Measurements from ENCODE around the gene ROR1. TPM values are rescaled to one million over a fixed set of nuclear protein-coding genes. Genes with fewer than 3 reads are reported as not detected.
A peak's percentile ranks its signal among the peaks of the same experiment; 100 is the strongest.

ROR1 gene
- total and polyA plus RNA-seq, 2 of the 4 experiments (the other 2 are of a cell fraction) = 4.4 to 10.0 TPM

DNA sequence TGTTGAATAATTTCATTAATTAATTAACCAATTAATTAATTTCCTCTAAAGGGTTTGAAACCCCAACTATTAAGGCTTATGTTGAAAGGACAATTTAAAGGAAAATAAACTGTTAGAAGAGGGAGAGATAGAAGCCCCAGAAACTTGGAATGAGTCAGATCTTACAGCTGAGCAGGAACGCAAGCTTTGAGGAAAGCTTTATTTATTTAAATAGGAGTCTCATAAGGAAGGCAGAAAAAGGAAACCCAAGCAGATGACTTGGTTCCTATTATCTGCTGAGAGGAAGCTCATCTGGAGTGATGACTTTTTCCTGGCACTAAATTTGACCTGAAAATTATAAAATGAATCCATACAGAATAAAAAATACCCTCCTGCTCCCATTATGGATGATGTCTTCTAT is 105.1 kb downstream of the ROR1 start:
- Histone ChIP-seq H3K9ac (ENCODE audit: low read depth, low read length) (no peak overlapping the region), H2BK5ac (ENCODE audit: low read depth, low read length, poor library complexity, severe bottlenecking) (peak overlapping the region; percentile 30), H3K27me3 (ENCODE audit: control insufficient read depth, insufficient read depth, low read length) (no peaks in the 10 kb centered on the region), H4K20me1 (ENCODE audit: insufficient read depth, low read length) (no peaks in the 10 kb centered on the region), H3K14ac (replicated peaks; ENCODE audit: low read depth, low read length) (0 out of 2 replicates have a peak overlapping the region, but pooled peaks have one; percentile 27), H3K36me3 (ENCODE audit: control insufficient read depth, insufficient read depth, low read length) (no peaks in the 10 kb centered on the region), H2AK5ac (ENCODE audit: low read depth, low read length) (no peak overlapping the region), H3K18ac (ENCODE audit: low read depth, low read length) (peak overlapping the region; percentile 37; the same call in 1 of the 2 replicates), H3K27ac (ENCODE audit: insufficient read depth, low read length) (peak overlapping the region; percentile 11; the same call in 1 of the 2 replicates), H3K9me3 (ENCODE audit: control insufficient read depth, insufficient read depth, low read length) (no peaks in the 10 kb centered on the region), H2BK120ac (ENCODE audit: low read depth, low read length) (peak overlapping the region; percentile 67; the same call in 1 of the 2 replicates), H3K4ac (ENCODE audit: low read depth, low read length) (peak overlapping the region; percentile 58), H3K9me1 (ENCODE audit: insufficient read depth, low read length) (peaks cover 8% of the 10 kb centered on the region), H4K91ac (ENCODE audit: insufficient read depth, low read depth, low read length) (no peak overlapping the region), H2AK9ac (replicated peaks; ENCODE audit: low read depth, low read length, poor library complexity) (no peak overlapping the region), H4K5ac (ENCODE audit: low read depth, low read length) (no peak overlapping the region), H3K4me3 (ENCODE audit: insufficient read depth, low read depth, low read length) (no peak overlapping the region), H2BK15ac (ENCODE audit: low read depth, low read length) (no peak overlapping the region), H3K79me1 (ENCODE audit: low read depth in 1 of 2, low read length in 2 of 2) (peaks cover 0 to 7% of the 10 kb centered on the region in 2 experiments; a peak in 1 of 4 replicates), H2BK20ac (ENCODE audit: low read depth, low read length) (peak overlapping the region; percentile 43; the same call in 1 of the 2 replicates), H2AFZ (replicated peaks; ENCODE audit: low read length, poor library complexity) (no peak overlapping the region), H3K23ac (ENCODE audit: low read depth, low read length) (no peak overlapping the region), H3K4me2 (ENCODE audit: low read depth, low read length) (peak overlapping the region; percentile 46), H3K56ac (ENCODE audit: extremely low read depth, insufficient read depth, low read length) (no peak overlapping the region), H3K4me1 (ENCODE audit: control insufficient read depth, insufficient read depth, low read length) (peaks cover 22% of the 10 kb centered on the region), H4K8ac (ENCODE audit: low read depth in 2 of 2, low read length in 2 of 2) (no peak overlapping the region)
- ATAC-seq (ENCODE audit: low read depth) (peak; percentile 84), DNase-seq (peak; percentile 83)
- dilution Hi-C loops (cut with HindIII; ENCODE audit: low sequenced_read_pairs, unreplicated experiment) (no loop called here), in situ Hi-C loops (cut with MboI; ENCODE audit: low sequenced_read_pairs) (no loop called here), intact Hi-C loops (cut with micrococcal nuclease) (no loop called here)
- ChIA-PET CTCF (no interaction called here), POLR2A (ENCODE audit: unreplicated experiment) (interaction anchor here (0.5 kb wide), 1 partner anchor 14 kb away, joined by 11 read pairs; no protein-coding TSS in a partner anchor)
- WGBS, 2 experiments (ENCODE audit: extremely low coverage in 2 of 2, insufficient read length in 1 of 2) = no CpG with 5 or more reads among the region's 1 CpG
- BruUV-seq (replicated peaks) = no TSS peak
- TF ChIP-seq CEBPB (IDR thresholded peaks at IDR 0.05; ENCODE audit: low read depth, low read length) = no peak
- TF ChIP-seq POLR2A (IDR thresholded peaks at IDR 0.05; ENCODE audit: low read depth, low read length) = no peak
- TF ChIP-seq RAD21 (IDR thresholded peaks at IDR 0.05; ENCODE audit: low read length) = no peak
